ENCODE data around the gene AOC2.
"Not testable (repeated sequence)": the region's sequence is repeated elsewhere in the genome, so short reads cannot be mapped to it uniquely, and the experiment has no call there.

Gene AOC2

DNA sequence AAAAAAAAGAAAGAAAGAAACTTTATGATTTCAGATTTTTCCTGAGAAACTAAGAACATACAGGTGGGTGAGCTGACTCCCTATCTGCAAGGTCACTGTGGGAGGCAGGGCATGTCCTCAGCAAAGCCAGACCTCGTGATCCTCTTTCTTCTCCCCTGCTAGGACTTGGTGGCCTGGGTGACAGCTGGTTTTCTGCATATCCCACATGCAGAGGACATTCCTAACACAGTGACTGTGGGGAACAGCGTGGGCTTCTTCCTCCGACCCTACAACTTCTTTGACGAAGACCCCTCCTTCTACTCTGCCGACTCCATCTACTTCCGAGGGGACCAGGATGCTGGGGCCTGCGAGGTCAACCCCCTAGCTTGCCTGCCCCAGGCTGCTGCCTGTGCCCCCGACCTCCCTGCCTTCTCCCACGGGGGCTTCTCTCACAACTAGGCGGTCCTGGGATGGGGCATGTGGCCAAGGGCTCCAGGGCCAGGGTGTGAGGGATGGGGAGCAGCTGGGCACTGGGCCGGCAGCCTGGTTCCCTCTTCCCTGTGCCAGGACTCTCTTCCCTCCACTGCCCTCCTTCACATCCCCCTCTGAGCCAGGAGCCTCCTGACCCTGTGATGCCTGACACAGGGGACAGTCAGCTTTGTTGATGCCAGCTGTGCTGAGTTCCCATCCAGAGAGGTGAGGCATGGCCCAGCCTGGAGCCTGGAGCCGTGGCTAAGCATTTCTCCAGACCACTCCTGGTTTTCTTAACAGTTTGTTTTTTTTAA is 29.7 kb downstream of the AOC2 start:
- DNase-seq; intact Hi-C loops (cut with DNase I): not testable (repeated sequence)

- intact Hi-C loops (cut with DNase I): no loop called here
- no peak for DNase-seq
These were observed 32.7 kb downstream of the AOC2 start for GRCh38 chr17:42877037-42877436.

DNA sequence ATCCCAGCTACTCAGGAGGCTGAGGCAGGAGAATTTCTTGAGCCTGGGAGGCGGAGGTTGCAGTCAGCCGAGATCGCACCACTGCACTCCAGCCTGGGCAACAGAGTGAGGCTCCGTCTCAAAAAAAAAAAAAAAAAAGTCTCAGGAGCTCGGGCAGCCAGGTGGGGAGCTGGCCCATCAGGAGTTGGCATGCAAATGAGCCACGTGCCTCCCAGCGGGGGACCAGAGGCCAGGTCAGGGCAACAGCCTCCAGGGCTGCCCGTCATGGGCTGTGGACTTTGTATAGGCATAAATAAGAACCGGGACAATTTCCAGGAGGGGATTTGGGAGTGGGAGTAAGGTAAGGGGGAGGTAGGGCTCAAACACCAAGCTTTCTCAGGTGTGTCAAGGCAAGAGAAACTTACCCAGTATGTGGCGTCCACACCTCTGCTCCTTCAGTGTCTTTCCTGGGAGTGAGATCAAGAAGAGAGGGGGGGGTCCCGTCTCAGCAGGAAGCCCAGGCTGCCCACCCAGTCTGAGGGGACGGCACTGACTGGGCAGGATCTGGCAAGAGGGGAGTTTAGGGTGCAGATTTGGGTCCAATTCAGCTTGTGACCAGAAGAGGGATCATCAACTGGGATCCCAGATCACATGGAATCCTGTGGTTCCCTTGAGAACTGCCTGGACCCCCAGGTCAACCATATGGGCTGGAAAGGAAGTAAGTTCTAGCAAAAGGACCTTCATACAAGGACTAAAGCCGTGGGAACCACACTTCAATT is 33.9 kb downstream of the AOC2 start:
- DNase-seq: no peak

GRCh38 chr17:42878924-42879595 is 34.7 kb downstream of the AOC2 start:
- intact Hi-C loops (cut with DNase I): no loop called here
- no peak for DNase-seq

More for the DNA sequence above, 33.9 kb downstream of the AOC2 start:
- intact Hi-C loops (cut with DNase I): no loop called here

DNA sequence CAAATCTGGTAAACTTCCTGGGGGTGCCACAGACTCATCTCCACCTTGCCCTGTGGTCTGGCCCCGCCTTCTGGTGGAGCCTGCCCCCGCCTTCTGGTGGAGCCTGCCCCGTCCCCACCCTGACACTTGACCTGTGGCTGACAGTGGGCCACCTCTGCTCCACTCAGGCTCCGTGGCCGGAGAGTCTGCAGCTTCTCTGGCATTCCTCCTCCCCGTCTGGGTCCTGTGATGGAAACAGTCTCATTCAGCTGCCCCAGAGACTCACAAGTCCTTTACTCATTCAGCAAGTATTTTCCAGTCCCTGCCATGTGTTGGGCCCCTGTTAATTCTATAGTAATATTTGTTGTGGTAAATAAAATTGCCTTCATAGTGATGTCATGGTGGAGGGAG is 35.2 kb downstream of the AOC2 start:
- intact Hi-C loops (cut with DNase I): no loop called here
- DNase-seq: no peak

DNA sequence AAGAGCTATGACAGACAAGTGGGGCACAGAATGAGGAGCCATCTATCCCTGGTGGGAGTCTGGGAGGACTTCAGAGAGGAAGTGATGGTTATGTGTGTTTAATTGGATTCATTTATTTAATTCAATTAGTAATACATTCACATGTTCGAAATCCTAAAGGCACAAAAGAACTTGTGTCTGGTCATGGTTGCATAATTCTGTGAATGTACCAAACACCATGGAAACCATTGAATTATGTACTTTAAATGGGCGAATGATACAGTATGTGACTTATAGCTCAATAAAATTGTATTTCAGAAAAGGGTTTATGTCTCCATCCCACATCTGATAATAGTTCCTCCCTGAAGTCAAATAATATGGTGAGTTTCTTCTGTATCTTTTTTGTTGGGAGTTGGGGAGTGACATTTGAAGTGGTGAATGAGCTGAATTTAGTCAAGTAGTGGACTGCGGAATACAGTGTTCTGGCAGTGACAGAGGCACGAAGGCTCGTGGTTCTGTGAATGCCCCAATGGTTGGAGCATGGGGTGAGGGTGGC is 36.5 kb downstream of the AOC2 start:
- intact Hi-C loops (cut with DNase I): no loop called here
- no peak for DNase-seq

- intact Hi-C loops (cut with DNase I): not testable (repeated sequence)
These were observed 37.3 kb downstream of the AOC2 start for GRCh38 chr17:42881706-42882105.

GRCh38 chr17:42882166-42882565 is 37.8 kb downstream of the AOC2 start:
- intact Hi-C loops (cut with DNase I): no loop called here

More at GRCh38 chr17:42881706-42882105, 37.3 kb downstream of the AOC2 start:
- not testable (repeated sequence) for DNase-seq

GRCh38 chr17:42883802-42884558 is 39.6 kb downstream of the AOC2 start:
- no peak for DNase-seq
- intact Hi-C loops (cut with DNase I): no loop called here

More at GRCh38 chr17:42882166-42882565, 37.8 kb downstream of the AOC2 start:
- no peak for DNase-seq

DNA sequence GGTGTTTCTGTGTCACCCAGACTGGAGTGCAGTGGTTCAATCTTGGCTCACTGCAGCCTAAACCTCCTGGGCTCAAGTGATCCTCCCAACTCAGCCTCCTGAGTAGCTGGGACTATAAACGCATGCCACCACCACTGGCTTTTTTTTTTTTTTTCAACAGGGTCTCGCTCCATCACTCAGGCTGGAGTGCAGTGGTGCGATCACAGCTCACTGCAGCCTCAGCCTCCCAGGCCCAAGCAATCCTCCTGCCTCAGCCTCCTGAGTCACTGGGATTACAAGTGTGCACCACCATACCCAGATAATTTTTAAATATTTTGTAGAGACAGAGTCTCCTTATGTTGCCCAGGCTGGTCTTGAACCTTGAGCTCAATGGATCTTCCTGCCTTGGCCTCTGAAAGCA is 41.4 kb downstream of the AOC2 start:
- intact Hi-C loops (cut with DNase I): not testable (repeated sequence)

GRCh38 chr17:42886283-42887176 is 42.1 kb downstream of the AOC2 start:
- DNase-seq: peak in 1 of 42 donors; percentile 9
- intact Hi-C loops (cut with DNase I): no loop called here

More for the DNA sequence above, 41.4 kb downstream of the AOC2 start:
- DNase-seq: not testable (repeated sequence)

- intact Hi-C loops (cut with DNase I): no loop called here
- no peak for DNase-seq
These were observed 45.4 kb downstream of the AOC2 start for GRCh38 chr17:42889809-42890208.

DNA sequence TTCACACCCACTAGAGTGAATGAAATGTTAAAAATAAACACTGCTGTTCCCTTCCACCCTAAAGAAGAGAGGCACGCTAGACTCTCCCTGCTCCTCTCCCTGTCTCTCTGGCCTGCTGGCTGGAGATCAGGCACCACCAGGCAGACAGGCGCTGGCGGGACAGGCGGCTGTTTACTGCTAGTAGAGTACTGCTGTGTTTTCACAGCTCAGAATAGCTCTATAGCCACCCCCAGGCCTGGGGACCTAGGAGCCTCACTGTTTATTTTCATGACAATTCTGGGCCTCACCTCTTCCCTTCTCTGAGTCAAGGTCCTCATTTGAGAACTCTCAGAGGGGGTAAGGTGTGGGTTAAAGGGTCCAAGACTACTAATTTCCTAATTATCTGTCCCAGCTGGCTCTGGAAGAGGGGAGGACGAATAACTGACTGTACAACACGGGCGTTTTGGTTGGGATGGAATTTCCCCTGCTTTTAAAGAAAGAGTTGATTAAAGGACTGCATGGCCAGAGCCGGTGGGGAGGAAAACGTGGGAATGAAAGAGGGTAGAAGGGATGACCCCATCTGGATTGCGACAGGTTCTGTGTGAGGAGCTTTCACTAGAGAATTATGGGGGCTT is 47.3 kb downstream of the AOC2 start:
- intact Hi-C loops (cut with DNase I): no loop called here
- DNase-seq: peak in 12 of 42 donors; percentile 7 to 43 (median 14)

GRCh38 chr17:42893359-42893758 is 49.0 kb downstream of the AOC2 start:
- DNase-seq: no peak
- intact Hi-C loops (cut with DNase I): no loop called here

DNA sequence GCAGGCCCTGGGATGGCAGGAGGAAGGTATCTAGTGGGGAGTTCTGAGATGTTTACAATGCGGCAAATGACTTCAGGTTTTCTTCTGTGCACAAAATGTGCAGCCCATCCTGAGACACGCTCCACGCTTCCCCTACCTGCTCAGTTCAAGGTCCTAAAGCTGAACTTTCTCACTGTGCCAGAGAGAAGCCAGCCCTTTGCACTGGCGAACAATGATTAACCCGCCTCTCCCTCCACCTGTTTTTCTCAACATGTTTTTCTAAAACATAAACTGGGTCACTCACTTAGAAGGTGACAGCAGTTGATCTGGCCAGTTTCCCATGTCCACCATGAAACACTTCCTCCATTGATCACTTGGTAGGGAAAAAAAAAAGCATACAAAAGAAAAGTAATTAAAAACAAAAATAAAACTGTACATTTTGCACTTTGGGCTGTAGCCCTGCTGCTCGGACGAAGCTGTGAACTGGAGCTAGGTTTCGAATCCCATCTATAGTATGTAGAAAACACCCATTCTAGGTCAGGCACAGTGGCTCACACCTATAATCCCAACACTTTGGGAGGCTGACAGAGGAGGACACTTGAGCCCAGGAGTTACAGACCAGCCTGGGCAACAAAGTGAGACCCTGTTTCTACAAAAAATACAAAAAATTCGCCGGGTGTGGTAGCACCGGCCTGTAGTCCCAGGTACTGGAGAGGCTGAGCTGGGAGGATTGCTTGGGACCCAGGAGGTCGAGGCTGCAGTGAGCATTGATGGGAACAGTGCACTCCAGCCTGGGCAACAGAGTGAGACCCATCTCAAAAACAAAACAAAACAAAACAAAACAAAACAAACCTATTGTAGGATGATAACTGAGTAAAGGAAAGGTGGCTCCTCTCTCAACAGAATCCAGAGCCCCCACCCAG is 50.2 kb downstream of the AOC2 start:
- DNase-seq: no peak
- intact Hi-C loops (cut with DNase I): no loop called here

- intact Hi-C loops (cut with DNase I): no loop called here
These were observed 50.8 kb downstream of the AOC2 start for GRCh38 chr17:42895185-42895555.

More at GRCh38 chr17:42895185-42895555, 50.8 kb downstream of the AOC2 start:
- peak in 1 of 42 donors; percentile 54 for DNase-seq
